ENCODE measurements around the gene DICER1. TPM values are rescaled to one million over a fixed set of nuclear protein-coding genes. Genes with fewer than 3 reads are reported as not detected.

DICER1 gene
- total and polyA plus RNA-seq, 9 of the 15 experiments (the other 6 are each of a cell fraction or from before 2014, with no cell fraction given): 2.5 to 23.2 (median 12.4) TPM

DNA sequence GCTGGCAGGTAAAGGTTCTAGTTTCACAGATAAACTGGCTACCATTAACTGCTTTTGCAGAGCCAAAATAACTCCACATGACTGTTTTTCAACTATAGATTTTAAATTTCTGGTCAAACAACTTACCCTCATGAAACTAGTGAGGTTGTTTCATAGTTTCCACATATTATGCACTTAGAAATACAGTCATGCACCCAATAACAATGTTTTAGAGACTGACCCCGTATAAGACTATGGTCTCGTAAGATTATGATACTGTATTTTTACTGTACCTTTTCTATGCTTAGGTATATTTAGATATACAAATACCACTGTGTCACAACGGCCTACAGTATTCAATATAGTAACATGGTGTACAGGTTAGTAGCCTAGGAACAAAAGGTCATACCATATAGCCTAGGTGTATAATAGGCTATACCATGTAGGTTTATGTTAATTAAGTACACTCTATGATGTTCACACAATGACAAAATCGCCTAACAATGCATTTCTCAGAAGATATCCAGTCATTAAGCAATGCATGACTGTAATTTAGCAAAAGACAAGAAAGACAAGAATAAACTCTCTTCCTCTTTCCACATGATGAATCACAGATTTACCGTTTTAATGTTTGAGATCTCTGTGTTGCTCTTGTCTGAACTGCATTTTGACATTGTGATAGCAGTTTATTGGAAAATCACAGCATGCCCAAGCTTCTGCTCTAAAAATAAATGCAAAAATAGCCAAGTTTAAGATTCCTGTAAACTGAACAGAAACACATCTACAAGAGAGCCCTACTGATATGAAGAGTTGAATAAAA is 17.1 kb downstream of the DICER1 start:
- Histone ChIP-seq H3K79me2 (ENCODE audit: control insufficient read depth, insufficient read depth, low read length) (no peaks in the 10 kb centered on the region; the same call in 2 of the 3 replicates), H3K4me3 (no peak overlapping the region), H3K9ac (ENCODE audit: insufficient read depth in 1 of 2, low read depth in 2 of 2, low read length in 2 of 2) (no peak overlapping the region), H2AFZ (ENCODE audit: low read depth, low read length) (no peak overlapping the region), H3K36me3 (ENCODE audit: control insufficient read depth, insufficient read depth, low read length) (peaks cover 3% of the 10 kb centered on the region; the same call in 1 of the 3 replicates), H4K20me1 (replicated peaks; ENCODE audit: control insufficient read depth, insufficient read depth, low read length) (no peaks in the 10 kb centered on the region), H3K27me3 (ENCODE audit: control insufficient read depth in 2 of 2, insufficient read depth in 2 of 2, low read length in 2 of 2) (no peaks in the 10 kb centered on the region), H3K27ac (ENCODE audit: extremely low read depth, low read depth, low read length) (no peak overlapping the region), H3K9me1 (ENCODE audit: control insufficient read depth, insufficient read depth, low read length) (no peaks in the 10 kb centered on the region), H3K4me1 (replicated peaks in 1 of 2; ENCODE audit: control insufficient read depth in 2 of 2, insufficient read depth in 2 of 2, low read length in 2 of 2) (no peaks in the 10 kb centered on the region), H3K4me2 (ENCODE audit: insufficient read depth, low read length) (no peak overlapping the region), H3K9me3 (replicated peaks; ENCODE audit: control insufficient read depth, insufficient read depth, low read depth, low read length) (no peaks in the 10 kb centered on the region; the same call in 1 of the 2 replicates)
- DNase-seq (ENCODE audit: extremely low read depth in 1 of 4, low spot score in 3 of 4) (no peak), FAIRE-seq (no peak), ATAC-seq (no peak)
- CTCF ChIA-PET (ENCODE audit: low intra/inter-chr PET ratio): no interaction called here
- TF ChIP-seq TCFL5 (CRISPR knock-in tag; conservative IDR thresholded peaks at IDR 0.05): no peak
- TF ChIP-seq, protein P1, sequence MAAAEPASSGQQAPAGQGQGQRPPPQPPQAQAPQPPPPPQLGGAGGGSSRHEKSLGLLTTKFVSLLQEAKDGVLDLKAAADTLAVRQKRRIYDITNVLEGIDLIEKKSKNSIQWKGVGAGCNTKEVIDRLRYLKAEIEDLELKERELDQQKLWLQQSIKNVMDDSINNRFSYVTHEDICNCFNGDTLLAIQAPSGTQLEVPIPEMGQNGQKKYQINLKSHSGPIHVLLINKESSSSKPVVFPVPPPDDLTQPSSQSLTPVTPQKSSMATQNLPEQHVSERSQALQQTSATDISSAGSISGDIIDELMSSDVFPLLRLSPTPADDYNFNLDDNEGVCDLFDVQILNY (CRISPR knock-in tag; IDR thresholded peaks at IDR 0.05): no peak
- TF ChIP-seq RFX5 (IDR thresholded peaks at IDR 0.05; ENCODE audit: low read depth, low read length): no peak
- no peak for TF ChIP-seq RBBP5 (IDR thresholded peaks at IDR 0.05; ENCODE audit: borderline replicate concordance, insufficient read depth, low read length, poor library complexity, severe bottlenecking)
- no TSS peak for BruUV-seq (replicated peaks)
- POLR2A ChIA-PET: no interaction called here
- WGBS (ENCODE audit: insufficient coverage, low coverage, missing lambda C conversion rate): 52% methylated on average over 4 of the region's 5 CpGs
- intact Hi-C loops (cut with micrococcal nuclease) (no loop called here), in situ Hi-C loops (cut with MboI) (no loop called here)

Data from K562 (cell line).